GM12878 (cell line): ENCODE results near the gene ZNF142. TPM values are rescaled to one million over a fixed set of nuclear protein-coding genes. Genes with fewer than 3 reads are reported as not detected.

Source experiments
- ATAC-seq: fragments of 200-7000 bp; cut with Tn5 transposase; 3 replicates; pipeline ENCODE4 v1.9.1; 2020; ENCODE audit warnings: mild to moderate bottlenecking, moderate library complexity
- BruUV-seq: library from RNA; stranded (reverse); fragments of 400-500 nt; replicated peaks from 2 replicates; lab custom pipeline; 2021; lab: Mats Ljungman, UMichigan
- CTCF ChIA-PET: fragments of 300-600 bp; sonication (Branson Sonifier 250); formaldehyde crosslinking; extraction: SDS; loops from one replicate; lab custom pipeline; 2021; ENCODE audit warnings: inconsistent platforms; lab: Yijun Ruan, JAX
- POLR2A ChIA-PET: fragments of 350-600 bp; formaldehyde crosslinking; extraction: SDS; loops from one replicate; lab custom pipeline; 2021; ENCODE audit warnings: inconsistent platforms; lab: Charles Lee
- RAD21 ChIA-PET: fragments of 300-600 bp; sonication (Branson Sonifier 250); formaldehyde crosslinking; loops from one replicate; lab custom pipeline; 2023; ENCODE audit warnings: antibody characterized with exemption; ENCODE audit not compliant: unreplicated experiment; lab: Charles Lee
- SMC1A ChIA-PET: fragments of 300-600 bp; sonication (Branson Sonifier 250); formaldehyde crosslinking; loops from one replicate; lab custom pipeline; 2023; ENCODE audit not compliant: unreplicated experiment, uncharacterized antibody; lab: Charles Lee
- DNase-seq: peaks from one replicate; pipeline ENCODE4 v3.0.0-alpha.2; 2011; ENCODE audit warnings: low read depth, low spot score
- FAIRE-seq: peaks from 3 replicates; lab custom pipeline; 2011; peaks lifted over from hg19 to GRCh38; lab: Jason Lieb, UNC
- H2AFZ ChIP-seq: 2 replicates; pipeline ENCODE4 v1.6.0; 2011; ENCODE audit warnings: low read depth, low read length, control low read depth; ENCODE audit not compliant: control insufficient read depth
- H3K27ac ChIP-seq: 2 replicates; pipeline ENCODE4 v1.5.1; 2011; ENCODE audit warnings: control low read depth; ENCODE audit not compliant: control insufficient read depth, insufficient read depth
- H3K27me3 ChIP-seq, 2 experiments: replicated peaks in 1 of 2; 2 replicates each; pipeline versions ENCODE4 v1.6.0 to v1.6.1; 2011; ENCODE audit warnings: low read length in 1 of 2; ENCODE audit not compliant: control insufficient read depth in 2 of 2, insufficient read depth in 2 of 2
- H3K36me3 ChIP-seq, 2 experiments: 2 replicates each; pipeline ENCODE4 v1.5.1; 2011; ENCODE audit warnings: low read length in 1 of 2; ENCODE audit not compliant: control insufficient read depth in 2 of 2, insufficient read depth in 2 of 2
- H3K4me1 ChIP-seq: 2 replicates; pipeline ENCODE4 v1.6.1; 2011; ENCODE audit warnings: mild to moderate bottlenecking, low read length, moderate library complexity, mixed read lengths; ENCODE audit not compliant: control insufficient read depth, insufficient read depth
- H3K4me2 ChIP-seq: 2 replicates; pipeline ENCODE4 v1.6.0; 2011; ENCODE audit warnings: control low read depth; ENCODE audit not compliant: control insufficient read depth, insufficient read depth
- H3K4me3 ChIP-seq: fragments of 200-600 bp; sonication (generic); 2 replicates; pipeline ENCODE4 v1.5.1; 2016
- H3K79me2 ChIP-seq: 2 replicates; pipeline ENCODE4 v1.6.0; 2011; ENCODE audit warnings: low read length; ENCODE audit not compliant: control insufficient read depth, insufficient read depth
- H3K9ac ChIP-seq: 2 replicates; pipeline ENCODE4 v1.8.0; 2011; ENCODE audit warnings: low read length, control low read depth, mixed read lengths; ENCODE audit not compliant: control insufficient read depth, insufficient read depth
- H3K9me3 ChIP-seq: replicated peaks from 3 replicates; pipeline ENCODE4 v1.5.1; 2011; ENCODE audit warnings: mild to moderate bottlenecking, low read length; ENCODE audit not compliant: control insufficient read depth, insufficient read depth
- H4K20me1 ChIP-seq: 2 replicates; pipeline ENCODE4 v1.6.0; 2011; ENCODE audit not compliant: control insufficient read depth, insufficient read depth
- JUND ChIP-seq: IDR thresholded peaks from 2 replicates; pipeline ENCODE4 v1.6.1; 2012; ENCODE audit warnings: low read depth, mild to moderate bottlenecking, low read length, improper control_type of control experiment, moderate library complexity
- MYC ChIP-seq: IDR thresholded peaks from 2 replicates; pipeline ENCODE4 v1.6.1; 2011; ENCODE audit warnings: mild to moderate bottlenecking, low read length, moderate library complexity, inconsistent platforms; ENCODE audit not compliant: insufficient read depth, insufficient replicate concordance, insufficient read length, severe bottlenecking
- POU2F2 ChIP-seq: IDR thresholded peaks from 3 replicates; pipeline ENCODE4 v1.6.1; 2011; ENCODE audit warnings: low read depth, mild to moderate bottlenecking, low read length, borderline replicate concordance
- RAD21 ChIP-seq: IDR thresholded peaks from 2 replicates; pipeline ENCODE4 v1.6.1; 2011; ENCODE audit warnings: mild to moderate bottlenecking, low read depth, low read length, moderate library complexity; ENCODE audit not compliant: insufficient read depth
- SMARCA5 ChIP-seq: fragments of 450-650 bp; IDR thresholded peaks from 2 replicates; pipeline ENCODE4 v1.6.1; 2017; ENCODE audit warnings: mild to moderate bottlenecking
- SMC3 ChIP-seq: IDR thresholded peaks from 2 replicates; pipeline ENCODE4 v1.6.1; 2011; ENCODE audit warnings: low read length, improper control_type of control experiment, borderline replicate concordance
- SPI1 ChIP-seq: IDR thresholded peaks from 2 replicates; pipeline ENCODE4 v1.6.1; 2011; ENCODE audit warnings: low read depth, mild to moderate bottlenecking, low read length, moderate library complexity, borderline replicate concordance; ENCODE audit not compliant: insufficient read depth
- USF1 ChIP-seq: IDR thresholded peaks from 2 replicates; pipeline ENCODE4 v1.6.1; 2011; ENCODE audit warnings: borderline replicate concordance, low read depth, mild to moderate bottlenecking, moderate library complexity, mixed read lengths, low read length; ENCODE audit not compliant: insufficient read depth; ENCODE audit errors: extremely low read length
- ZNF274 ChIP-seq: IDR thresholded peaks from one replicate; pipeline ENCODE4 v1.8.0; 2011; ENCODE audit not compliant: insufficient read length, insufficient read depth
- WGBS: methylation state at CpG from one replicate; pipeline ENCODE4 v1.1.6; 2016; ENCODE audit warnings: low lambda C conversion rate; ENCODE audit not compliant: insufficient replicate concordance, insufficient coverage; ENCODE audit errors: missing lambda C conversion rate; 5-methylcytosine and 5-hydroxymethylcytosine counted together
- in situ Hi-C: fragments of 300-500 bp; cut with MboI; formaldehyde crosslinking; loops from 9 replicates; pipeline ENCODE4 v1.14.3; 2018; ENCODE audit warnings: mixed read lengths
- intact Hi-C: fragments of 100-400 bp; cut with micrococcal nuclease; formaldehyde crosslinking; loops from one replicate; pipeline ENCODE4 v1.14.2; 2022; ENCODE audit not compliant: unreplicated experiment
- polyA plus RNA-seq, 11 experiments: library from polyadenylated mRNA; depleted of rRNA in 4 of 11; unstranded in 6 of 11; stranded (reverse) in 5 of 11; fragments of >200 nt; fragmentation: Nextera tagmentation in 4 of 11; fragmentation: Illumina TruSeq in 1 of 11; extraction: Ambion mirVana in 4 of 11; extraction: Trizol in 1 of 11; gene quantifications; 1 replicate in 1 of 11; 2 replicates in 10 of 11; pipeline versions ENCODE4 v1.2.1 to v1.2.3, GENCODE V29; 2011 to 2016; ENCODE audit warnings: inconsistent platforms in 2 of 11, missing spikeins in 2 of 11, low read depth in 1 of 11
- total RNA-seq, 4 experiments: library from RNA; depleted of rRNA in 3 of 4; stranded (reverse); fragments of >200 nt in 3 of 4; fragmentation: Illumina TruSeq in 1 of 4; extraction: Trizol in 1 of 4; gene quantifications; 2 replicates each; pipeline versions ENCODE4 v1.2.1 to v1.2.3, GENCODE V29; 2013 to 2021

The ZNF142 gene
- total and polyA plus RNA-seq, 10 of the 15 experiments (the other 5 are each of a cell fraction or from before 2014, with no cell fraction given): 1.3 to 40.9 (median 15.0) TPM

- FAIRE-seq: no peak
- RAD21 ChIA-PET: interaction anchor here (0.6 to 2.4 kb wide), 14 partner anchors 8 to 727 kb away, joined by 3 to 22 read pairs (median 4); partner anchors contain the start of genes AAMP, DNPEP, PNKD and RNF25
- H3K4me3 ChIP-seq: peak overlapping the region; percentile 96
- H4K20me1 ChIP-seq: no peaks in the 10 kb centered on the region
- peaks cover 18% of the 10 kb centered on the region for H3K4me1 ChIP-seq
- no peak for ATAC-seq
- peaks cover 29% of the 10 kb centered on the region for H3K79me2 ChIP-seq
- peak overlapping the region; percentile 73 for H3K27ac ChIP-seq
- intact Hi-C loops: loop anchor here (1.0 to 10.0 kb wide), 3 partner anchors 12 to 365 kb away; partner anchors contain the start of genes CTDSP1, RNF25, STK36 and TMBIM1
- in situ Hi-C loops: loop anchor here (5.0 kb wide), 1 partner anchor 187 kb away; no protein-coding TSS in a partner anchor
- peaks cover 27 to 37% of the 10 kb centered on the region in 2 experiments; a peak in 3 of 4 replicates for H3K36me3 ChIP-seq
- SMC1A ChIA-PET: interaction anchor here (1.1 to 4.4 kb wide), 9 partner anchors 9 to 358 kb away, joined by 3 to 25 read pairs (median 10); partner anchors contain the start of genes RNF25, STK36, TTLL4 and USP37
- H3K4me2 ChIP-seq: peak overlapping the region; percentile 95
- H2AFZ ChIP-seq: peak overlapping the region; percentile 92
- CTCF ChIA-PET: interaction anchor here (0.6 to 4.9 kb wide), 19 partner anchors 11 to 732 kb away, joined by 3 to 48 read pairs (median 4); partner anchors contain the start of genes CATIP, DNPEP, RNF25 and STK36
- WGBS: under 1% methylated on average over 8 of the region's 8 CpGs
- peak overlapping the region; percentile 78 for H3K9ac ChIP-seq
- H3K27me3 ChIP-seq: no peaks in the 10 kb centered on the region
- POLR2A ChIA-PET: interaction anchor here (0.6 to 3.0 kb wide), 16 partner anchors 8 to 302 kb away, joined by 3 to 22 read pairs (median 4); partner anchors contain the start of genes RNF25, STK36, TTLL4 and USP37
- TF ChIP-seq POU2F2: peak; percentile 30; the same call in 1 of the 3 replicates
- TF ChIP-seq SPI1: no peak
- TF ChIP-seq ZNF274: no peak
- no peaks in the 10 kb centered on the region for H3K9me3 ChIP-seq
- DNase-seq: no peak
- TSS peak; percentile 92 for BruUV-seq
Measured at GRCh38 chr2:218659988-218660358, 550 bp upstream of the ZNF142 start.

DNA sequence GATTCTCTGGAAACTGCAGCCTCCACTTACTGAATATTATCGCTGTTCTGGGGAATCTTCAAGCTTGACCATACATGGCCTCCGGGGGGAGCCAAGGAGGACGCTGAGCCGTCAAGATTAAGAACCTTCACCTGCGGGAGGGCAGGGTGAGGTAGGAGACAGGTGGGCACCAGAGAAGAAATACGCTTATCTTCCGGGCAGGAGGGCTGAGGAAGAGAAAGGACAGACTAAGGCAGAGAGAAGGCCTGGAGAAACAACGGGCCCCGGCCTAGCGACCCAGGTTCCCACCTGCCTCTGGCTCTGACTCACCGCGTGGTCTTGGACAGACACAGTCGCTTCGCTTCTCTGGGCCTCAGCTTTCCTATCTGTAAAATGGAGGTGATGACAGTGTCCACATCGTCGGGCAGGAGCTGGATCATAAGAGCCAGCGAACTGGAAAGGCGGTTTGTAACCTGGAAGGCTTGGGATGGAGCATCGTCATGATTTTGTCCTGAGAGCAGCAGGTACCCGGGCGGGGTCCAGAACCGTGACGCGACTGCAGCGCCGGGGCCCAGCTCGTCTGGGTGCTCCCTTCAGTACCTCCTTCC, 659 bp downstream of the ZNF142 start:
- H3K27me3 ChIP-seq: no peaks in the 10 kb centered on the region
- ChIA-PET CTCF (interaction anchor here (0.6 to 4.9 kb wide), 23 partner anchors 10 to 728 kb away, joined by 3 to 48 read pairs (median 4); partner anchors contain the start of genes CATIP, DNPEP, RNF25 and STK36), RAD21 (interaction anchor here (0.7 to 2.4 kb wide), 18 partner anchors 9 to 728 kb away, joined by 3 to 22 read pairs (median 4); partner anchors contain the start of genes AAMP, CTDSP1, DNPEP and PNKD), POLR2A (interaction anchor here (0.5 to 3.0 kb wide), 12 partner anchors 9 to 296 kb away, joined by 3 to 22 read pairs (median 4); partner anchors contain the start of genes RNF25, STK36, TTLL4 and USP37), SMC1A (interaction anchor here (1.0 to 4.4 kb wide), 11 partner anchors 10 to 356 kb away, joined by 3 to 25 read pairs (median 10); partner anchors contain the start of genes RNF25, STK36, TTLL4 and USP37)
- under 1% methylated on average over 26 of the region's 27 CpGs for WGBS
- FAIRE-seq (peak; percentile 92), DNase-seq (no peak), ATAC-seq (peak; percentile 75)
- peak overlapping the region; percentile 73 for H3K27ac ChIP-seq
- peak overlapping the region; percentile 96 for H3K4me3 ChIP-seq
- no peaks in the 10 kb centered on the region for H3K9me3 ChIP-seq
- BruUV-seq: TSS peak; percentile 86
- in situ Hi-C loops (no loop called here), intact Hi-C loops (loop anchor here (1.0 to 10.0 kb wide), 5 partner anchors 14 to 364 kb away; partner anchors contain the start of genes CTDSP1, RNF25, STK36 and TMBIM1)
- H4K20me1 ChIP-seq: no peaks in the 10 kb centered on the region
- H2AFZ ChIP-seq: peak overlapping the region; percentile 92
- H3K9ac ChIP-seq: peak overlapping the region; percentile 78
- peaks cover 18% of the 10 kb centered on the region for H3K4me1 ChIP-seq
- peaks cover 20 to 34% of the 10 kb centered on the region in 2 experiments; a peak in 3 of 4 replicates for H3K36me3 ChIP-seq
- peaks cover 32% of the 10 kb centered on the region for H3K79me2 ChIP-seq
- H3K4me2 ChIP-seq: peak overlapping the region; percentile 96
- peak; percentile 65 for TF ChIP-seq RAD21
- TF ChIP-seq JUND: no peak
- TF ChIP-seq SMARCA5: 0 out of 2 replicates have a peak, but pooled peaks have one; percentile 56
- TF ChIP-seq MYC: peak; percentile 39
- no peak for TF ChIP-seq USF1
- TF ChIP-seq SMC3: peak; percentile 56; the same call in 1 of the 2 replicates
